Subcutaneous adipose tissue (tissue), 4 donors: ENCODE measurements around the gene ATG101. TPM values are rescaled to one million over a fixed set of nuclear protein-coding genes. Genes with fewer than 3 reads are reported as not detected.

Experiments
- total RNA-seq, 4 donors: library from RNA; depleted of rRNA; stranded (reverse); fragments of >200 nt; gene quantifications; one replicate each; pipeline ENCODE4 v1.1.0, GENCODE V29; 2016
- TF ChIP-seq, protein P1 (sequence below): fragments of 450-650 bp; IDR thresholded peaks from one replicate; pipeline ENCODE4 v1.5.1; 2016; ENCODE audit warnings: low read depth, mild to moderate bottlenecking, control low read depth, antibody characterized with exemption, moderate library complexity

ATG101 gene
- total RNA-seq, 4 donors from 2014 or later: 16.3 to 29.9 (median 26.5) TPM

DNA sequence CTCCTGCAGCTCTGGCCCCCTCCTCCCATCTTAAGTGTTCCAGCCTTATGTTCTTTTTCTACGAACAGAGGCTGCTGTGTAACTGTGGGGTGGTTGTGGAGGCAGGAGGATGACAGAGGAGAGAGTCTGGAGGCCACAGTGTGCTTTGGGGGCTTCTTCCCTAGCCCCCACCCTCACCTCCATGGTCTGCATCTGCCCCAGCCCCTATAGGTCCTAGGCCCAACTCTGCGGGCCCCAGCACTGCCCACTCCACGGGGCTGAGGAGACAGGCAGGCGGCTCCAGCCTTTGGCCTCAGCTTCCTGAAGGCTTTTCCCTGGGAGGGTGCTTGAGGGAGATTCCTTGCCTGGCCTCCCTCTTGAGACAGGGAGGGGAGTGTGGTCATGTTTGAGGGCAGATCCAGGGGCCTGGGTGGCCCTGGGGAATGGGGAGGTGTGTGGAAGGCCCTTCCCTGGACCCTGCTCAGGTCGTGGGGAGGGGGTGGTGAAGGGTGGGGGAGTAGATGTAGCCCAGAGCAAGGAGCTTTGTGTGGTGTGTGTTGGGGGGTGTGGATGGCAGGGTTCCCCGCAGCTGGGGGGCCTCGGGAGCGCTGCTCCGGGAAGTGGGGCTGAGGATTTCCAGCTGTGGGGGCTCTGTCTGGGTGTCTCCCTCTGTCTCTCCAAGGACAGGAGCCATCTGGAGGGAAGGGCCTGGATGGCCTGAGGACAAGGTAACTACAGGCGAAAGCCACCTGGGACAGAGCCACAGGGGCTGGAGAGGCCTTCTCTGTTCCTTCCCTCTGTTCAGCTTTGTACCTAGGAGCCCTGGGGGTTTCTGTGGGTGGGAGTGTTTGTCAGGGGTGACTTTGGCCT, 10.8 kb downstream of the ATG101 start:
- TF ChIP-seq, protein P1, sequence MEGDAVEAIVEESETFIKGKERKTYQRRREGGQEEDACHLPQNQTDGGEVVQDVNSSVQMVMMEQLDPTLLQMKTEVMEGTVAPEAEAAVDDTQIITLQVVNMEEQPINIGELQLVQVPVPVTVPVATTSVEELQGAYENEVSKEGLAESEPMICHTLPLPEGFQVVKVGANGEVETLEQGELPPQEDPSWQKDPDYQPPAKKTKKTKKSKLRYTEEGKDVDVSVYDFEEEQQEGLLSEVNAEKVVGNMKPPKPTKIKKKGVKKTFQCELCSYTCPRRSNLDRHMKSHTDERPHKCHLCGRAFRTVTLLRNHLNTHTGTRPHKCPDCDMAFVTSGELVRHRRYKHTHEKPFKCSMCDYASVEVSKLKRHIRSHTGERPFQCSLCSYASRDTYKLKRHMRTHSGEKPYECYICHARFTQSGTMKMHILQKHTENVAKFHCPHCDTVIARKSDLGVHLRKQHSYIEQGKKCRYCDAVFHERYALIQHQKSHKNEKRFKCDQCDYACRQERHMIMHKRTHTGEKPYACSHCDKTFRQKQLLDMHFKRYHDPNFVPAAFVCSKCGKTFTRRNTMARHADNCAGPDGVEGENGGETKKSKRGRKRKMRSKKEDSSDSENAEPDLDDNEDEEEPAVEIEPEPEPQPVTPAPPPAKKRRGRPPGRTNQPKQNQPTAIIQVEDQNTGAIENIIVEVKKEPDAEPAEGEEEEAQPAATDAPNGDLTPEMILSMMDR: no peak

DNA sequence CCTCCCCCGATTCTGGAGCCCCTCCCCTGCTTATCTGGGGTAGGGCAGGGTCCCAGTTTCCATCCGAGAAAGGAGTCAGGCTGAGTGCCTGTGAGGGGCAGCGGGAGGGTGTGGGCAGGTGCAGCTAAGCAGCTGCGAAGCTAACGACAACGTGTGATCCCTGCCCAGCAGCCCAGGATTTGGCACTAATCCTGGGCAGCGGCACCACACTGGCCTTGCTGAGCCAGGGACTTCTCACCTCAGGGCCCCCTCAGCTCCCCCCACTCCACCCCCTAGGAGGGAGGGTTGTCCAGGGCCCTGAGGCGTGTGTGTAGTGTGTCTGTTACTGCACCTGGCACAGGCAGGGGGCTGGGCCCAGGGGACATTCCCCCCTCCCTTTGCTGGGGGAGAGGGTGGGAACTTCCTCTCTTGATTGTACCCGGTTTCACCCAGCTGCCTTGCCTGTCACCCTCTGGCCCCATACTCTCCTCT, 11.5 kb downstream of the ATG101 start:
- TF ChIP-seq, protein P1: no peak

DNA sequence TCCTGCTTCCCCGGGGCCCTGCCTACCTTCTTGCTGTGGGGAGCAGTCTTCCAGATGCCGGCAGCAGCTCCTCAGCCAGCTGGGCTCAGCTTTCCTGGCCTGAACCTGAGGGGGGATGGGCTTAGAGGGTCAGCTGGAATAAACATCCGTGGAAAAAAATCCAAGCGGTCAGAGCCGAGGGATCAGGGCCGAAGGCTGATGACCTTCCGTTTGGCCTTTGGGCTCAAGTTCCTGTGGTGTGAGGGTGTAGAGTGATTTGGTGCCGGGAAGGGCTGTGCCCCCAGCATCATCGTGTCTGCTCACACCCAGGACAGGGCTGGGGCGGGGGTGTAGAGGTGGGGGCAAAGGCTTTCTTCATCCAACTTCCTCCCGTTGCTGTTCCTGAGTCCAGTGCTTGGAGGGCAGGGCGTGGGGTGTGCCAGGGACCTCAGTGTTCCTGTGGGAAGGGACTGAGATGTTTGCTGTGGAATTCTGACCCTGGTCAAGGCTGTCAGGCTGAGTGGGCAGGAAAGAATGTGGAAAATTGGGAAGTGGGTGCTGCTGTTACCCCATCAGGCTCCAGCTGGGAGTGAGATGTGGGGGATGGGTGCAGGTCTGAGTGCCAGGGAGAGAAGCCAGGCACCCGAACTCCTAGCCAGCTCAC, 12.4 kb downstream of the ATG101 start:
- TF ChIP-seq, protein P1: no peak

DNA sequence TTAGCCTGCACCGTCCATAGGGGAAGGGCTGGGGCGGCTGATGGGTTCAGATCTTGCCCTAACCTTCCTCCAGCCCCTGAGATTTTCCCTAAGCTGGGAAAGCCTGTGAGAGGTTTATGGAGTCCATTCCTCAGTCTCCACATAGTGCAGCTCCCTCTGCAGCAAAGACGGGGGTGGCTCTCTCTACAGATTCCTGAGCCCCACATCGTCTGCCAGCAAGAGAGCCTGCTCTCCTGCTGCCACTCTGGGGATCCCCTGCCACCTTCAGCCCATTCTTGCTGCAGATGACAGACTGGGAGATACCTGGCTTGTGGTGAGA, 12.8 kb downstream of the ATG101 start:
- TF ChIP-seq, protein P1: no peak

DNA sequence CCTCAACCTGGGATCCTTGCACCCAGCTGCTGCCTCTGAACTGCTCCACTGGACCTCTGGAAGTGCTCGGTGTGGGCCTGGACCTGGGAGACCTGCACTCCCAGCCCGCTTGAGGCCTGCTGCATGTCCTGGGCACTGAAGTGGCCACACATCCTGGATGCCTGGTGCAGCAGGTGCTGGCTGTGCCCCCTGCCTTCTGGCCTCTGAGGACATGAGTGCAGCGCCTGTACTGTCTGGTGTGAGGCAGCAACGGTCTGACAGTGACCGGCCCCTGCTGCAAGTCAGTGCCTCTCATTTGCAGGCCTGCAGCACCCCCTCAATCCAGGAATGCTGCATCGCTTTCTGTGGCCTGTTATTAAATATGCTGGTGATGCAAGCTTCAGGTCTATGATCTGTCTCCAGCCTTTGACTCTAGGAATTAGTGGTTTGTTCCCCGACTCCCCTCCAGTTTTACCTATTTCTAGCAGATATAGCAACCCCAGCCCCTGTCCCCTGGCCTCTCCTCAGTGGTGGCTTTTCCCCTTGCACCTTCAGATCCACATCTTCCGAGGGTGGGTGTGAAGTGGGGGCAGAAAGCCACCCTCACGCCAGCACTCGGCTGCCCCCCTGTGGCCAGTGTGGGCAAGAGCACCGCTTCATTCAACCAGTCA, 13.3 kb downstream of the ATG101 start:
- TF ChIP-seq, protein P1: no peak

DNA sequence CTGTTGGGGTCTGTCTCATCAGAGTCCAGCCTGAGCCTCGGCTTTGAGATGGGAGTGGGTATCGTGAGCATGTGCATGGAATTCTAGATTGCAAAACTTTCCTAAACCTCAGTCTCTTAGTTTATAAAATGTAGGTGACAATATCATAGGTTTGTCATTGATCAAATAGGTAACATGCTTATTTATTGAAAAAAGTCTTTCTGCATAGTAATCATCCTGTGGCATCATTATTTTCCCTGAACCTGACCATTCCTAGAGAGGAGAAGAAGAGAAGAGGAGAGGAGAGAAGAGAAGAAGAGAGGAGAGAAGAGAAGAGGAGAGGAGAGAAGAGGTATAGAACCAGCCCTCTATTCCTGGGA, 13.8 kb downstream of the ATG101 start:
- TF ChIP-seq, protein P1: no peak
